Coronary artery (tissue), 2 donors: Measurements from ENCODE around the gene FERD3L.
A peak's percentile ranks its signal among the peaks of the same experiment; 100 is the strongest.

Experiments used
- DNase-seq: peaks from one replicate; pipeline ENCODE4 v3.0.0-alpha.2; 2017; ENCODE audit warnings: low spot score
- H3K27ac ChIP-seq, 2 donors: fragments of 200-600 bp; sonication (generic); one replicate each; pipeline ENCODE4 v1.5.1; 2016 to 2019
- H3K4me3 ChIP-seq: fragments of 200-600 bp; sonication (generic); 2 replicates; pipeline ENCODE4 v1.5.1; 2016; ENCODE audit warnings: mild to moderate bottlenecking, moderate library complexity
- TF ChIP-seq, protein P1 (sequence below): fragments of 200-600 bp; sonication (generic); IDR thresholded peaks from one replicate; pipeline ENCODE4 v1.5.1; 2019; ENCODE audit warnings: antibody characterized with exemption

Gene FERD3L

DNA sequence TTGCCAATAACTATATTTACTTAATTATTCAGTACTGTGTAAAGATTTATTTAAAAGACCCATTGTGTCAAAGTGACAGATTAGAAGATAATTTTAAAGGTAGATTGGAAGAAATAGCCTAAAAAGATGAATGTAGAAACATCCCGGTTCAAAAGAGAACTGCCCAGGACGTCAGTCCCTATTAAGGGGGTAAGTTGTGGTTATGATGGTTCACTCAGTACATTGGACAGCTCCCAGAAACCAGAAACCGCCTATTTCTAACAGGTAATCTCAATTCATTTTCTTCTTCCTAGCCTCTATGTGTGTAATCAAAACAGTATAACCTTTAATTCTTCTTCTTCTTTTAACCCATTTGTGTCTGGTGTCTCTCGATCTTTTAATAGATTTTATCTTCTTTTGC is 1.5 kb upstream of the FERD3L start:
- Histone ChIP-seq H3K27ac (no peak overlapping the region), H3K4me3 (no peak overlapping the region)
- TF ChIP-seq, protein P1, sequence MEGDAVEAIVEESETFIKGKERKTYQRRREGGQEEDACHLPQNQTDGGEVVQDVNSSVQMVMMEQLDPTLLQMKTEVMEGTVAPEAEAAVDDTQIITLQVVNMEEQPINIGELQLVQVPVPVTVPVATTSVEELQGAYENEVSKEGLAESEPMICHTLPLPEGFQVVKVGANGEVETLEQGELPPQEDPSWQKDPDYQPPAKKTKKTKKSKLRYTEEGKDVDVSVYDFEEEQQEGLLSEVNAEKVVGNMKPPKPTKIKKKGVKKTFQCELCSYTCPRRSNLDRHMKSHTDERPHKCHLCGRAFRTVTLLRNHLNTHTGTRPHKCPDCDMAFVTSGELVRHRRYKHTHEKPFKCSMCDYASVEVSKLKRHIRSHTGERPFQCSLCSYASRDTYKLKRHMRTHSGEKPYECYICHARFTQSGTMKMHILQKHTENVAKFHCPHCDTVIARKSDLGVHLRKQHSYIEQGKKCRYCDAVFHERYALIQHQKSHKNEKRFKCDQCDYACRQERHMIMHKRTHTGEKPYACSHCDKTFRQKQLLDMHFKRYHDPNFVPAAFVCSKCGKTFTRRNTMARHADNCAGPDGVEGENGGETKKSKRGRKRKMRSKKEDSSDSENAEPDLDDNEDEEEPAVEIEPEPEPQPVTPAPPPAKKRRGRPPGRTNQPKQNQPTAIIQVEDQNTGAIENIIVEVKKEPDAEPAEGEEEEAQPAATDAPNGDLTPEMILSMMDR, result no peak
- no peak for DNase-seq

DNA sequence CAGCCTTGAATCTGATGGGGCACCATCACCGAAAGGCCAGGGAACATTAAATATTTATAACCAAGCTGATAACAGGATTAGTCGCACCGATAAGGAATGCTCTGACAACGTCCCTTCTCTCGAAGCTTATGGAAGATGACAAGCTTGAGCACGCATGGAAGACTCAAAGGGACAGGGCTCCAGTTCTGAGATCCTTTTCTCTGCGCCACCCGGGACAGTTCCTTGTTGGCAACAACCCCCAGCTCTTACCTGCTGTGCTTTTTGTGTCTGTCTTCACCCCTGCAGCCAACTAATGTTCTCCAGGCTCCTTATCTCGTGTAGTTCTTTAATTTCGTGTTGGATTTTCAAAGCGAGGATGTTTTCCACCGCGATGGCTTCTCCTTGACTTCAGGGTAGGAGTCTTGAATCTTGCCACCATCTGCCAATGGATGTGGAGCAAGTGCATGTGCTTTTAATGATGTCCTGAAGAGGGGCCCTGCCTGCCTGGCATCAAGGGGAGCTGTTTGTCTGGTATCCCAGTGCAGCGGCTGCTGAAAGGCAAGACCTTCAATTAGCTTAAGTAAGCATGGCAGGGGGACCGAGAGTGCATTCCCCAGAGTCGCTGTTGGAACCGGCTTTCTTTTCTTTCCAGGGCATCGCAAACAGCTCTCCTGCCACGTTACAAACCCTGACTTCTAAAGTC is 354 bp upstream of the FERD3L start:
- TF ChIP-seq, protein P1, result no peak
- H3K27ac ChIP-seq, result no peak overlapping the region

DNA sequence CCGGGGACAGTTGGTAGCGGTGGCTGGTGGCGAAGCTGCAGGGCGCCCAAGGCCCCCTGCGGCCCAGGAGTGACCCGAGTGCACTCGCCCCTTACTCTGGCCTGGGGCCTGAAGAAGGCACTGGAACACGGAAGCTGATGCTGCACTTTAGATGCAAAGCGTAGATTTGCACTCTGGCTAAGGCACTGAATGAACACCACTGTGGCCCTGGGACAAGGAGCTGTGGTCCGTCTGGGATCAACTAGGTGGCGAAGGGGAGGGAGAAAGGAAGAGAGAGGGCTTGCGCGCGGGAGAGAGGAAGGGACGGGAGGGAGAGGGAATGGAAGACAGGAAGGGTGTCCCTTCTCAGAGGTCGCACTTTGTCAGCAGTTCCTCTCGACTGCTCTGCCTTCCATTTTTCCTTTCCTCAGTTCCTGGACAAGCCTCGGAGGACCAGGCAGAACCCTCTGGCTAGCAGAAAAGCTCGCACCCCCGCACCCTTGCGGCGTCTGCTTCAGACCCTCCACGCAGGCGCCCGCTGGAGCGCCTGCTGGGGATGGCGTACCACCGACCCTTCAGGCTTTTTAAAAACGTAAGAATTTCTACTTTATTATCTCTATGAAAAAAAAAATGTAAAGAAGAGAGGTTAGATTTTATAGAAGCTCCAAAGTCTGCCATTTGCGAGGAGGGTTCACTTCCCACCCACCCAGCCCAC is 1.2 kb downstream of the FERD3L start:
- TF ChIP-seq, protein P1, result no peak
- DNase-seq, result no peak
- Histone ChIP-seq H3K27ac (no peak overlapping the region), H3K4me3 (peak overlapping the region; percentile 63)

More for the DNA sequence above, 354 bp upstream of the FERD3L start:
- H3K4me3 ChIP-seq, result peak overlapping the region; percentile 63
- no peak for DNase-seq

DNA sequence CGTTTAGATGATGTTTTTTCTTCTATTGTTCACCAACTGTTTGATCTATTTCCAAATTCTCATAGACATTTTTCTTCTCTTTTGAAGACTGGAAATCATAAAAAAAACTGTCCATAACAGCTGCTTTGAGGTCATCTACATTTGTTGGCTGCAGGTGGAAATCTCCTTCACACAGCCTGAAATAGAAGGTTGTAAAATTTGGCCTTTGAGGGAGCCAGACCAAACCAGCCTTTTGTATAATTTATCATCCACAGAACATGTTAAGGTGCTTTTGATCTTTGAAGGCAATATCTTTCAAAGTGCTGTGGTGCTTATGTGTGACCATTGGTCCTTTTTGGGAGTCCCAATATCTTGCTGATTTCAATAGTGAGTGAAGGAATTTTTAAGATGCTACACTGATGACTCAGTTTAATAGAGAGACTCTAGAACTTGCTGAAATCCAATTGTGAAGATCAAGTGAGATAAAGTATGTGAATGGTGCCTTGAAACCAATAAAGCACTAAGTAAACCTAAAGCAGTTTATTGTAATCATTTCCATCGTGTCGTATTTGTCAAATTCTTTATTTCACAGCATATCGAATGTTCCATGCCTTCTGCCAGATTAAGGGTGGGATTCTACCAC is 5.4 kb downstream of the FERD3L start:
- DNase-seq, result no peak
- Histone ChIP-seq H3K27ac (no peak overlapping the region), H3K4me3 (no peak overlapping the region)
- TF ChIP-seq, protein P1, result no peak

DNA sequence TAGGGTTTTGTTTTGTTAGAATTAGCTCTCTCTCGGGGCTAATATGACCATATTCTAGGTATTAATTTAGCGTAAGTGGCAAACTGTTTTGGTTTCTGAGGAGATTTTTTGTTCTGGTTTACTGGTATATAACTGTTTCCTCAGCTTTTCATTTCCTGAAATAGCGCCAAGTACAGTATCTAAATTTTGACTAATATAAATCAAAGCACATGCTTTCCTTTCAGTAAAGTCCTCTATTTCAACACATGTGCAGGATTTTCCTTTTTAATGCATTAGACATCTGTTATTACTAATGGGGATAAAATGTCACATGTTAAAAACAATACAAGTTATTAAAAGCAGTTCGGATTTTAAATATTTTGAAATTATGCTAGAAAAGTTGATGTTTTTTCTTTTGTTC is 11.3 kb downstream of the FERD3L start:
- Histone ChIP-seq H3K27ac (no peak overlapping the region), H3K4me3 (no peak overlapping the region)
- TF ChIP-seq, protein P1, result no peak
- DNase-seq, result no peak

DNA sequence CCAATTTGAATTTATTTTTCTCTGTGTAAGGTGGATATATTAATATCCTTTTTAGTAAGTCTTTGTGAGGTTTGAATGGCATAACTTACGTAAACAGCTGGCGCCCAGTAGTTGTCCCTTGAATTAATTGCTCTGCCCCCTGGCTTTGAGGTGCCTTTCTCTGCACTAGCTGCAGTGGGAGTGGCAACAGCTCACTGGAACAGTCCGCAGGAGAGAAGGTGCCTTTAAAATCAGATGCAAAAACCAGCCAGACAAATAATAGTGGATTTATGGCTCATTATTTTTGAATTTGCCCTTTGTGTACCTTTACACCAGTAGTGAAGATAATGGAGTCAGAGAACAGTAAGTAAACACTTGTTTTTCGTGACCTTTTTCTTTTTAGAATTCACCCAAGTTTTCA is 11.8 kb downstream of the FERD3L start:
- TF ChIP-seq, protein P1, result no peak
- no peak overlapping the region for H3K4me3 ChIP-seq
- DNase-seq, result no peak
- no peak overlapping the region for H3K27ac ChIP-seq
